ENCODE data around the gene GOLPH3. TPM values are rescaled to one million over a fixed set of nuclear protein-coding genes. Genes with fewer than 3 reads are reported as not detected.
"Not testable (repeated sequence)": the region's sequence is repeated elsewhere in the genome, so short reads cannot be mapped to it uniquely, and the experiment has no call there.

GOLPH3 gene
- total RNA-seq, 1 experiment from 2014 or later: 74.6 TPM

DNA sequence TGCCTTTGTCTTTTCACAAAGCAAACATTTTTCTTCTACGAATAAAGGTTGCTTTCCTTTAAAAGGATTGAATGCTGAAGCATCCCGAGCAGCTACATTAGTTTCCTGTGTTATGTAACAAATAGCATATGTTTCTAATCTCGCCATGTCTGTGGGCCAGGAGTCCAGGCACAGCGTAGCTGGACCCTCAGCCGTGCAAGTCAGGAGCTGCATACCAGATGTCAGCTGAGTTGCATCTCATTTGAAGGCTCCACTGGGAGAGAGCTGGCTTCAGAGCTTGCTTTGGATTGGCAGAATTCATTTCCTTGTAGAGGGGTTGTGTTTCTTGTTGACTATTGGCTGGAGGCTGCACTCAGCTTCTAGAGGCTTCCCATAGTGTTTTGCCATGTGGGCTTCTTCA lies 16.0 kb upstream of the GOLPH3 start:
- no peaks in the 10 kb centered on the region for H3K27me3 ChIP-seq
- no peak overlapping the region for H3K27ac ChIP-seq
- no peak overlapping the region for H3K4me3 ChIP-seq
- peaks cover 5% of the 10 kb centered on the region; the same call in 1 of the 2 replicates for H3K9me3 ChIP-seq (replicated peaks)
- H3K4me1 ChIP-seq: peaks cover 14% of the 10 kb centered on the region
- H3K36me3 ChIP-seq: no peaks in the 10 kb centered on the region
- DNase-seq: peak in 1 of 2 experiments; percentile 35

DNA sequence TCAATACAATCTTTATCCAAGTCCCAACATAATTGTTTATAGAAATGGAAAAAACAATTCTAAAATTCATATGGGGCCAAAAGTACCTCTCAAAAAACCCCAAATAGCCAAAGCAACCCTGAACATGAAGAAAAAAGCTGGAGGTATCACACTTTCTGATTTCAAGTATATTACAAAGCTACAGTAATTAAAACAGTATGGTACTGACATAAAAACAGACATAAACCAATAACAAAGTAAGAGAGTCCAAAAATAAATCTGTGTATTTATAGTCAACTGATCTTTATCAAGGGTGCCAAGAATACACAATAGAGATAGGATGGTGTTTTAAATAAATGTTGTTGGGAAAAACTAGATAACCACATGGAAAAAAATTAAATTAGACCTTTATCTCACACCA lies 13.6 kb upstream of the GOLPH3 start:
- Histone ChIP-seq H3K4me1 (no peaks in the 10 kb centered on the region), H3K27me3 (no peaks in the 10 kb centered on the region), H3K4me3 (no peak overlapping the region), H3K36me3 (no peaks in the 10 kb centered on the region), H3K9me3 (replicated peaks) (peaks cover 5% of the 10 kb centered on the region; the same call in 1 of the 2 replicates), H3K27ac (no peak overlapping the region)
- no peak for DNase-seq

DNA sequence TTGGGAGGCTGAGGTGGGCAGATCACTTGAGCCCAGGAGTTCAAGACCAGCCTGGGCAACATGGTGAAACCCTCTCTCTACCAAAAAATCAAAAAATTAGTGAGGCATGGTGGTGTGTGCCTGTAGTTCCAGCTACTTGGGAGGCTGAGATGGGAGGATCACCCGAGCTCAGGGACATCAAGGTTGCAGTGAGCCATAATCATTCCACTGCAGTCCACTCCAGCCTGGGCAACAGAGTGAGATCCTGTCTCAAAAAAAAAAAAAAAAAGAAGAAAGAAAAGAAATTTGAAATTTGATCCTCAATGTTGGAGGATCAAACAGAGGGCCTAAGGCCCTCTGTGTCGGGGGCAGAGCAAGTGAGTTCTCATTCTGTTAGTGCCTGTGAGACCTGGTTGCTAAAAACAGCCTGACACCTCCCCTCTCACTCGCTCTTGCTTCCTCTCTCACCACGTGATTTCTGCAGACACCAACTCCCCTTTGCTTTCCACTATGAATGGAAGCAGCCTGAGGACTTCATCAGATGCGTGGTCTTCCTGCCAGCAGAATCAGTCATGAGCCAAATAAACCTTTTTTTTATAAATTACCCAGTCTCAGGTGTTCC lies 8.4 kb upstream of the GOLPH3 start:
- Histone ChIP-seq H3K4me1 (no peaks in the 10 kb centered on the region), H3K36me3 (no peaks in the 10 kb centered on the region), H3K9me3 (replicated peaks) (peaks cover 2% of the 10 kb centered on the region), H3K27ac (no peak overlapping the region), H3K4me3 (no peak overlapping the region), H3K27me3 (no peaks in the 10 kb centered on the region)
- no peak for DNase-seq

DNA sequence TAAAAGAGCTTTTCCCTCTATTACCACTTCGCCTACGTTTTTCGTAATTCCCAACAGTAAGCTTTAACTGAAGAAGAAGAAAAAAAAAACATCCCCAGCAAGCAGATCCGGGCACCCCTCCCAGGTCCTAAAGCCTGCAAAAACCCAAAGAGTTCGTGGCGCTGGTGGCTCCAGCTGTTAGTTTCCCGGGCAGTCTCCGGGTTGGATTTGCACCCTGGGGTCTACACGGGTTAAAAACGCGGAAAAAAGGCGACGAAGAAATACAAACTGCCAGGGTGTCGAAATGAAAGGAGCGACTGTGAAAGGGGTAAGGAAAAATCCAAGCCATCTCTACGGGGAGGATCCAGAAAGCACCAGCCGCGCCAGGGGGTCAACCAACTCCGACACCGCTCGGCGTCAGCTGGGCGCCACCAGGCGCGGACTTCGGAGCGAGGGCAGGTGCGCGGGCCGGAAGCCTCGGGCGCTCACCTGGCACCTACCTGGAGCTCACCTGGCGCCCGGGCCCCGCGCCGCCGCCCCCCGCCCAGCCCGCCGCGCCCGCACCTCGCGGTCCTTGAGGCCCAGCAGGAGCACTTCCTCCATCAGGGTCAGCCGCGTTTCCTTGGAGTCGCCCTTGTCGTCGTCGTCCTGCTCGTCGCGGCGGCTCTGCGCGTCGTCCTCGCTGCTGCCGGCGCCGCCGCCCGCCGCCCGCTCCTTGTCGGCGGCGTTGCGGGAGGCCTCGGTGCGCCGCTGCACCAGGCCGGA lies 680 bp downstream of the GOLPH3 start:
- Histone ChIP-seq H3K27ac (peak overlapping the region; percentile 93), H3K4me1 (no peaks in the 10 kb centered on the region; the same call in 1 of the 2 replicates), H3K4me3 (peak overlapping the region; percentile 97), H3K27me3 (no peaks in the 10 kb centered on the region), H3K36me3 (peaks cover 31% of the 10 kb centered on the region), H3K9me3 (replicated peaks) (no peaks in the 10 kb centered on the region)
- peak; percentile 69 to 79 for DNase-seq

DNA sequence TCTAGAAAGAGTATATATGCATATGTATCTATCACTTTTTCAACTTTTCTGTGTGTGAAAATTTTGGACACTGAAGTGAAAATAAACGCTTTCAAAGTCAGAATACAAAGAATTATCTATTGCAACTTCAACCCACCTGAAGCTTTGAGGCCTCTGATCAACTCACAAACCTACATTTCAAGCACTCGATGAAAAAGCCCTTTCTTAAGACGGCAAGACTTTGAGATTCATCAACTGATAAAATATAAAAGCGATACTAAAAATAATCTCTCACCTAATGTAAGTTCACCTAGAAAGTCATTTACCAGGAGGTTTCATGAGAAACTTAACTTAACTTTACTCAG lies 1.2 kb downstream of the GOLPH3 start:
- DNase-seq: peak in 1 of 2 experiments; percentile 22
- Histone ChIP-seq H3K9me3 (replicated peaks) (no peaks in the 10 kb centered on the region), H3K27me3 (no peaks in the 10 kb centered on the region), H3K4me3 (peak overlapping the region; percentile 97), H3K4me1 (no peaks in the 10 kb centered on the region; the same call in 1 of the 2 replicates), H3K27ac (peak overlapping the region; percentile 93; the same call in 1 of the 2 replicates), H3K36me3 (peaks cover 37% of the 10 kb centered on the region)

DNA sequence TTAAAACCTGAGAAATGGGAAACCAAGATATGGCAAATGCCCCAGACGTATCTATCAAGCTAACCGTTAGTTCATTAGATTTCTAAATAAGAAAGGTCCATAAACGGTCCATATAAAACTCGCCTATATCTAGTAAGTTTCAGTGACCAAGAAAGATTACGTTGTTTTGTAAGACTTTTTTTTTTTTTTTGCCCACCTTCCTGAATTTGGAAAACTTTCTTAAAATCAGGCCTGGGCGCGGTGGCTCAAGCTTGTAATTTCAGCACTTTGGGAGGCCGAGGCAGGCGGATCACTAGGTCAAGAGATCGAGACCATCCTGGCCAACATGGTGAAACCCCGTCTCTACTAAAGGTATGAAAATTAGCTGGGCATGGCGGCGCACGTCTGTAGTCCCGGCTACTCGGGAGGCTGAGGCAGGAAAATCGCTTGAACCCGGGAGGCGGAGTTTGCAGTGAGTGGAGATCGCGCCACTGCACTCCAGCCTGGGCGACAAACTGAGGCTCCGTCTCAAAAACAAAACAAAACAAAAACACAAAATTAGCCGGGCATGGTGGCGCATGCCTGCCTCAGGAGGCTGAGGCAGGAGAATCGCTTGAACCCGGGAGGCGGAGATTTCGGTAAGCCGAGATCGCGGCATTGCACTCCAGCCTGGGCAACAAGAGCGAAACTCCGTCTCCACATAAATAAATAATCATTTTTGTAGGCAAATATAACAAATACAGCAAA lies 1.8 kb downstream of the GOLPH3 start:
- not testable (repeated sequence) for H3K27ac ChIP-seq; H3K27me3 ChIP-seq; H3K9me3 ChIP-seq (replicated peaks); H3K4me1 ChIP-seq
- peak; percentile 28 to 46 for DNase-seq
- Histone ChIP-seq H3K36me3 (peaks cover 42% of the 10 kb centered on the region), H3K4me3 (peak overlapping the region; percentile 97)

DNA sequence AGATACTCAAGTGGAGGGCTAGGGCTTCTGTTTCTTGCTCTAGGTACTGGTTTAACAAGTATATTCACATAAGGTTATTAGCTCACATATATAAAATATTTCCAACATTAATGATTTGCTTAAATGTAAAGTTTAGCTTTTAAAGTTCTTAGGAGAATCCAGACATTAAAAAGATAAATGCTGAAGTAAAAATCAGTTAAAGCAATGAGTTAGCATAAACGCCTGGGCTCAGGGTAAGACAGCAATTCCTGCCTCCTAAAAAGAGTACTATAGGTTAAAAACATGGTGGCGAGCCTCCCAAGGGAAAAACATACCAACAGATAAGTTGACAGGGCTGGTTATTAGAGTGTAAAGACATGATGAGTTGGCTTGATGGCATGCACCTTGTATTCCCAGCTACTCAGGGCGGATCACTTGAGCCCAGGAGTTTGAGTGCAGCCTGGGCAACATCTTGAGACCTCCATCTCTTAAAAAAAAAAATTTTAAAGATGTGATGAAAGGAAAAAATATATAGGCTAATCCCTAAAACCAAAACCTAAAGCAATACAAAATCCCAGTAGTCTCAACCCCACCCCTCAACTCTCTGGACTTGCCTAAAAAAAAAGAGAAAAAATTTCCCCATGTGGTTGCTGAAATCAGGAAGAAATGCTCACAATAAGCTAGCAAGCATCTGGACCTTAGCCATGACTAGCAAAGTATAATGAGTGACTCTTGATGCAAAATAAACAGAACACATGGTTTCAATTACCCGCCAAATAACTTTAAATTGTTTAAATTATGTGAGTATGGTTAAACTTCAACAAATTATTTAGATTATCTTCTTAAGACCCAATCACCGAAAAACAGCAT lies 3.6 kb downstream of the GOLPH3 start:
- no peak for DNase-seq
- H3K36me3 ChIP-seq: peaks cover 57% of the 10 kb centered on the region
- no peaks in the 10 kb centered on the region for H3K27me3 ChIP-seq
- no peaks in the 10 kb centered on the region for H3K9me3 ChIP-seq (replicated peaks)
- H3K4me1 ChIP-seq: no peaks in the 10 kb centered on the region; the same call in 1 of the 2 replicates
- no peak overlapping the region for H3K4me3 ChIP-seq
- H3K27ac ChIP-seq: no peak overlapping the region

DNA sequence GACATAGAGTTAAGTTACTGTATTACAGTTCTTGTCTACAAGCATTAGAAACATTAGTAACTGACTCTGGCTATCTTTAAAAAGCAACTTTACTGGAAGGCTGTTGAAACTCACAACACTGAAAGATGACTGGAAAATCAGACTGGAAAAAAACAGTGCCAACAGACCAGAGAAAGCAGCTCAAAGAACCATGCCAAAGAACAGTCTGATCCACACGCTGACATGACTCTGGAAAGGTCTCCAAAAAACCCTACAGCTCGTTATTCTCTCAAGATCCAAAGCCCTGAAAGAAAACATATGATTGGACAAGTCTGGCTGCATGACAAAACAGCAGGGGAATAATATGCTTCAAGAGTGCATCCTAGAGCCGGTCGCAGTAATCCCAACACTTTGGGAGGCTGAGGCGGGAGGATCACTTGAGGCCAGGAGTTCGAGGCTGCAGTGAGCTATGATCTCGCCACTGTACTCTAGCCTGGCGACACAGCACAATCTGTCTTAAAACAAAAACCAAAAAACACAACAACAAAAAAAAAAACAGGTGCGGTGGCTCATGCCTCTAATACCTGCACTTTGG lies 5.6 kb downstream of the GOLPH3 start:
- DNase-seq: no peak
- Histone ChIP-seq H3K4me1 (no peaks in the 10 kb centered on the region; the same call in 1 of the 2 replicates), H3K27ac (no peak overlapping the region), H3K36me3 (peaks cover 61% of the 10 kb centered on the region), H3K27me3 (no peaks in the 10 kb centered on the region), H3K4me3 (no peak overlapping the region), H3K9me3 (replicated peaks) (no peaks in the 10 kb centered on the region)

DNA sequence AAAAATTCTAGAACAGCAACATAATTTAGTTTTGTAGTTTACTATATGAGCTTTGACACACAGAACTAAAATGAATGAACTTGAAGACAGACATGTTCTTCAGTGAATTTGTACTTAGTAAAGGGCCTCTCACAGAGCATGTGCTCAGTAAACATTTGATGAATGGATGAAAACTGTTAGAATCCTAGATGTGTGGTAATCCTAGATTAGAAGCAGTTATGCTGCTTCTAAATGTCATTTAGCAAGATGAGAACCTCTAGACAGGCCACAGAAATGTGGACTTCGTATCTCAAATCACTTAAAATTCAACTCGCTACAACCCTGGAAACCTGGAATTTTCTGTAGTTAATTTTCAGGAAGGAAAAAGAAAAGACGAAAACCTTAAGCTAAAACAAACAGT lies 8.5 kb downstream of the GOLPH3 start:
- H3K27me3 ChIP-seq: no peaks in the 10 kb centered on the region
- DNase-seq: no peak
- no peaks in the 10 kb centered on the region for H3K4me1 ChIP-seq
- no peaks in the 10 kb centered on the region for H3K9me3 ChIP-seq (replicated peaks)
- H3K27ac ChIP-seq: no peak overlapping the region
- H3K4me3 ChIP-seq: no peak overlapping the region
- H3K36me3 ChIP-seq: peaks cover 52% of the 10 kb centered on the region

DNA sequence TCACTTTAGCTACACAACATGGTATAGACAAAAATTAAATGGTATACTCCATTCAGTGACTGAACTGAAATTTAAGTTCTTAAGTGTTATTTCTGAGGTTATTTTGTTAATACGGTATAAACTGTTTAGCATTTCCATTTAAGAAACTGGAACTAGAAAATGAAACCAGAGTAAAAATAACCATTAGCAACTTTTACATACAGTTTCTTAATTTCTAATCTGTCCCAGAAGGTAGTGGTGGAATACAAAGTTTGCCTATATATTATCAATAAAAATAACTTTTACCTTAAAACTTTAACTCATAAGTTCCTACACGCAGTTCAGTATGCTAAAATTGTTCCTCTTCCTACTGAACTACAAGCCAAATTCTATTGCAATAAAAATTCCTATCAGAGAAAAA lies 10.3 kb downstream of the GOLPH3 start:
- peaks cover 35% of the 10 kb centered on the region for H3K36me3 ChIP-seq
- no peaks in the 10 kb centered on the region for H3K27me3 ChIP-seq
- DNase-seq: no peak

DNA sequence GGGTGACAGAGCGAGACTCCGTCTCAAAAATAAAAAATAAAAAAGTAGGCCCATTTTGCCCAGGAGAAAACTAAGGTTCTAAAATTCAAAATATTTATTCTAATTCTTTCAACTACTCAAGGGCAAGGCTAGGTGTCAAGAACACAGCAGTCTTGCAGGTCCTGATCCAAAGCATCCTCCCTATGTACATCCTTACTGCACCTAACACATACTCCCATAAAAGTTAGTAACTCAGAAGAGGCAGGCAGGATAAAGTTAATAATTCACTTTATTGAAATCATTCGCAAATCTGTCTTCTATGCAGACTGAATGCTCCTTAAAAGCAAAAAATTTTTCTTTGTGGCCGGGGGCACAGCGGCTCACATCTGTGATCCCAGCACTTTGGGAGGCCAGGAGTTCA lies 11.1 kb downstream of the GOLPH3 start:
- Histone ChIP-seq H3K27me3 (no peaks in the 10 kb centered on the region), H3K9me3 (replicated peaks) (no peaks in the 10 kb centered on the region), H3K4me1 (no peaks in the 10 kb centered on the region), H3K36me3 (peaks cover 28% of the 10 kb centered on the region), H3K4me3 (no peak overlapping the region), H3K27ac (no peak overlapping the region)
- DNase-seq: no peak

More for the DNA sequence above, 10.3 kb downstream of the GOLPH3 start:
- no peaks in the 10 kb centered on the region for H3K4me1 ChIP-seq
- no peak overlapping the region for H3K27ac ChIP-seq
- H3K4me3 ChIP-seq: no peak overlapping the region
- no peaks in the 10 kb centered on the region for H3K9me3 ChIP-seq (replicated peaks)

DNA sequence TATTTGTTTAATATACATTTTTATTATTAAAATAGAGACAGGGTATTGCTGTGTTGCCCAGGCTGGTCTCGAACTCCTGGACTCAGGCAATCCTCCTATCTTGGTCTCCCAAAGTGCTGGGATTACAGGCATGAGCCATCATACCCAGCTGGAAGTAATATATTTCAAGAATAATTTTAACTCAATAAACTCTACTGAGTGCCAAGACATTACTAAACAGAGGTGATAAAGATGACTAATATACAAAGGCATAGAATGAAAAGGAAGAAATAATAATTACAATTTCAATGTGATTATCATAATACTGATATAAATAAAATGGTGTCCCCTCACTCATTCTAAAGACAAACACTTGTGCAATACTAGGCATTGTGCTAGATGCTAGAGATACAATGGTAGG lies 13.9 kb downstream of the GOLPH3 start:
- Histone ChIP-seq H3K27ac (no peak overlapping the region), H3K27me3 (no peaks in the 10 kb centered on the region), H3K36me3 (peaks cover 6% of the 10 kb centered on the region), H3K4me1 (no peaks in the 10 kb centered on the region), H3K4me3 (no peak overlapping the region), H3K9me3 (replicated peaks) (no peaks in the 10 kb centered on the region)
- no peak for DNase-seq

DNA sequence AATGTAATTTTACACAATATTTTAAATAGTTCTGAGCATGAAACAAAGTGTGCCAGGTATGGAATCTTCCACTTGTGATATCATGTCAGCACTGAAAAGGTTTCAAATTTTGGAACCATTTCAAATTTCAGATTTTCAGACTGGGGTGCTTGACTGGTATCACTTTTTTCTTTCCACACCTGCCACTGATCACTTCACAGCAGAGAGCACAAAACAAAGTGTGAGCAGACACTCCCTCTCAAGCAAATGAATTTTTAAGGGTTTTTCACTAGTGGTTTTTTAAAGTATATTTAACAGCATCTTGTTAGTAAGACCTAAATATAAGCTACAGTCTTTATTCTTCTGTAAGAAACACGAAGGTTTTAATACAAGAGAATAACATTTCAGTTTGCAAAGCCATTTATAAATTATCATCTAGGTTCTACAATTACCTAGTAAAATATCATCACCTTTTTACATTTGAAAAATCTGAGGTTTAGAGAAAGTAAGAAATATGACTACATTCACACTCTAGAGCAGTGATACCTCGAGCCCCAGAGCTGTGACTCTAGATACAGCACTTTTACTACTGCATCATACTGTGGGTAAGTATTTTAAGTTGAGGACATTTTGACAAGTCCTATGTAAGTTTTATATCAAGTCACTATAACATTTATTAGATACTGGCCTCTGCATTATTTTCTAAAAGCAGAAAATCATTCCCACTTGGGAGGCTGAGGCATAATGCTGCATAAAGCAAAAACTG lies 14.6 kb downstream of the GOLPH3 start:
- Histone ChIP-seq H3K27ac (no peak overlapping the region), H3K4me1 (no peaks in the 10 kb centered on the region), H3K36me3 (peaks cover 3% of the 10 kb centered on the region), H3K27me3 (no peaks in the 10 kb centered on the region), H3K4me3 (no peak overlapping the region), H3K9me3 (replicated peaks) (no peaks in the 10 kb centered on the region)
- no peak for DNase-seq

DNA sequence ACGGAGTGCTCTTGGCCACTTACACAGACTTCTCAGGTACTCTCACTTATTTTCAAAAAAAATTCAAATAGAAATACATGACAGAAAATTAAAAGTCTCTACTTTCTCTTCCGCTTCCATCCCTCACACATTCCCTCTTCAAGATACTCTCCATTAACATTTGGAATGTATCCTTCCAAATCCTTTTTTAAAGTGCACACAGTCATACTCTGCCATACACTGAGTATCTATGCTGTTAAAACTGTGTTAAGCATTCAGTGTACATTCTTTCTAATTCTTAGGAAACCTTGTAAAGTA lies 15.5 kb downstream of the GOLPH3 start:
- H3K4me1 ChIP-seq: no peaks in the 10 kb centered on the region
- H3K4me3 ChIP-seq: no peak overlapping the region
- peaks cover 7% of the 10 kb centered on the region for H3K36me3 ChIP-seq
- H3K27ac ChIP-seq: no peak overlapping the region
- H3K9me3 ChIP-seq (replicated peaks): no peaks in the 10 kb centered on the region
- H3K27me3 ChIP-seq: no peaks in the 10 kb centered on the region
- DNase-seq: no peak
